CD4-positive, alpha-beta T cell (primary cell): ENCODE results near the gene ADTRP. TPM values are rescaled to one million over a fixed set of nuclear protein-coding genes. Genes with fewer than 3 reads are reported as not detected.

Source experiments
- ATAC-seq: fragments of 200-7000 bp; cut with Tn5 transposase; one replicate; pipeline ENCODE4 v1.10.0; 2022; ENCODE audit warnings: mild to moderate bottlenecking; ENCODE audit not compliant: poor library complexity
- CTCF ChIA-PET: fragments of 350-600 bp; sonication (Branson Sonifier 250); formaldehyde crosslinking; loops from one replicate; lab custom pipeline; 2021; ENCODE audit warnings: antibody characterized with exemption, inconsistent platforms; lab: Charles Lee
- POLR2A ChIA-PET: fragments of 350-600 bp; sonication (Branson Sonifier 250); formaldehyde crosslinking; loops from one replicate; lab custom pipeline; 2021; ENCODE audit warnings: antibody characterized with exemption, inconsistent platforms; lab: Charles Lee
- DNase-seq, 14 experiments: peaks; one replicate each; pipeline ENCODE4 v3.0.0-alpha.2; 2013 to 2020; ENCODE audit warnings: mixed read lengths in 2 of 14
- H3K27ac ChIP-seq, 2 donors: one replicate each; pipeline versions ENCODE4 v1.5.1 to v1.7.0; 2013; ENCODE audit warnings: low read length in 2 of 2, low read depth in 1 of 2, mild to moderate bottlenecking in 1 of 2
- H3K27me3 ChIP-seq, 2 experiments: 1 replicate in 1 of 2; 2 replicates in 1 of 2; pipeline versions ENCODE4 v1.6.1 to v1.7.0; 2013; ENCODE audit warnings: low read length in 2 of 2, control low read depth in 1 of 2, mild to moderate bottlenecking in 1 of 2, moderate library complexity in 1 of 2; ENCODE audit not compliant: insufficient read depth in 2 of 2, control insufficient read depth in 1 of 2
- H3K36me3 ChIP-seq: one replicate; pipeline ENCODE4 v1.6.1; 2013; ENCODE audit warnings: low read length, control low read depth; ENCODE audit not compliant: insufficient read depth
- H3K4me1 ChIP-seq: one replicate; pipeline ENCODE4 v1.6.1; 2013; ENCODE audit warnings: low read length, control low read depth; ENCODE audit not compliant: insufficient read depth
- H3K4me3 ChIP-seq: one replicate; pipeline ENCODE4 v1.5.1; 2013; ENCODE audit warnings: mild to moderate bottlenecking, low read length, moderate library complexity
- H3K9me3 ChIP-seq, 2 experiments: 1 replicate in 1 of 2; 2 replicates in 1 of 2; pipeline versions ENCODE4 v1.6.1 to v1.7.0; 2013; ENCODE audit warnings: low read length in 2 of 2, mild to moderate bottlenecking in 2 of 2, control low read depth in 1 of 2, moderate library complexity in 1 of 2; ENCODE audit not compliant: control insufficient read depth in 1 of 2, insufficient read depth in 1 of 2
- H3K27ac Mint-ChIP-seq: one replicate; pipeline ENCODE4 v1.8.0; 2020; ENCODE audit warnings: mixed read lengths
- H3K27me3 Mint-ChIP-seq: one replicate; pipeline ENCODE4 v1.8.0; 2021; ENCODE audit warnings: mixed read lengths
- H3K36me3 Mint-ChIP-seq: one replicate; pipeline ENCODE4 v1.8.0; 2021; ENCODE audit warnings: low read depth, mixed read lengths
- H3K4me1 Mint-ChIP-seq: one replicate; pipeline ENCODE4 v1.8.0; 2021; ENCODE audit warnings: low read depth, mixed read lengths
- H3K4me3 Mint-ChIP-seq: one replicate; pipeline ENCODE4 v1.8.0; 2020; ENCODE audit warnings: mild to moderate bottlenecking, mixed read lengths
- H3K9me3 Mint-ChIP-seq: one replicate; pipeline ENCODE4 v1.8.0; 2020; ENCODE audit warnings: mixed read lengths
- intact Hi-C, 2 experiments: fragments of 100-400 bp; cut with DNase I in 1 of 2; cut with micrococcal nuclease in 1 of 2; formaldehyde crosslinking; loops; one replicate each; pipeline versions ENCODE4 v1.15.1 to v1.9.0; 2023 to 2025; cut with DNase I, micrococcal nuclease
- total RNA-seq, 174 experiments: library from RNA in 2 of 174; stranded (reverse) in 2 of 174; gene quantifications; one replicate each; pipeline ENCODE4 v1.2.3 and lab custom pipeline; 2021 to 2026
- TF ChIP-seq, protein P1 (sequence below): fragments of 200-600 bp; IDR thresholded peaks from one replicate; pipeline ENCODE4 v1.8.0; 2022; ENCODE audit warnings: antibody characterized with exemption, mild to moderate bottlenecking

ADTRP gene
- total RNA-seq, 2 experiments from 2014 or later: 14.3 to 15.2 TPM

GRCh38 chr6:11752360-11752759 lies 26.2 kb downstream of the ADTRP start:
- H3K4me1 ChIP-seq: no peaks in the 10 kb centered on the region
- Mint-ChIP-seq H3K4me3 (no peak overlapping the region), H3K9me3 (peaks cover 5% of the 10 kb centered on the region), H3K4me1 (peaks cover 10% of the 10 kb centered on the region), H3K36me3 (no peaks in the 10 kb centered on the region), H3K27me3 (no peaks in the 10 kb centered on the region), H3K27ac (no peak overlapping the region)
- no peaks in the 10 kb centered on the region for H3K36me3 ChIP-seq
- ATAC-seq (no peak), DNase-seq (no peak)
- no peak overlapping the region for H3K4me3 ChIP-seq
- intact Hi-C loops: no loop called here
- H3K27me3 ChIP-seq: no peaks in the 10 kb centered on the region
- CTCF ChIA-PET: no interaction called here
- H3K9me3 ChIP-seq: no peaks in the 10 kb centered on the region
- TF ChIP-seq, protein P1, sequence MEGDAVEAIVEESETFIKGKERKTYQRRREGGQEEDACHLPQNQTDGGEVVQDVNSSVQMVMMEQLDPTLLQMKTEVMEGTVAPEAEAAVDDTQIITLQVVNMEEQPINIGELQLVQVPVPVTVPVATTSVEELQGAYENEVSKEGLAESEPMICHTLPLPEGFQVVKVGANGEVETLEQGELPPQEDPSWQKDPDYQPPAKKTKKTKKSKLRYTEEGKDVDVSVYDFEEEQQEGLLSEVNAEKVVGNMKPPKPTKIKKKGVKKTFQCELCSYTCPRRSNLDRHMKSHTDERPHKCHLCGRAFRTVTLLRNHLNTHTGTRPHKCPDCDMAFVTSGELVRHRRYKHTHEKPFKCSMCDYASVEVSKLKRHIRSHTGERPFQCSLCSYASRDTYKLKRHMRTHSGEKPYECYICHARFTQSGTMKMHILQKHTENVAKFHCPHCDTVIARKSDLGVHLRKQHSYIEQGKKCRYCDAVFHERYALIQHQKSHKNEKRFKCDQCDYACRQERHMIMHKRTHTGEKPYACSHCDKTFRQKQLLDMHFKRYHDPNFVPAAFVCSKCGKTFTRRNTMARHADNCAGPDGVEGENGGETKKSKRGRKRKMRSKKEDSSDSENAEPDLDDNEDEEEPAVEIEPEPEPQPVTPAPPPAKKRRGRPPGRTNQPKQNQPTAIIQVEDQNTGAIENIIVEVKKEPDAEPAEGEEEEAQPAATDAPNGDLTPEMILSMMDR: no peak
- POLR2A ChIA-PET: no interaction called here
- no peak overlapping the region for H3K27ac ChIP-seq

DNA sequence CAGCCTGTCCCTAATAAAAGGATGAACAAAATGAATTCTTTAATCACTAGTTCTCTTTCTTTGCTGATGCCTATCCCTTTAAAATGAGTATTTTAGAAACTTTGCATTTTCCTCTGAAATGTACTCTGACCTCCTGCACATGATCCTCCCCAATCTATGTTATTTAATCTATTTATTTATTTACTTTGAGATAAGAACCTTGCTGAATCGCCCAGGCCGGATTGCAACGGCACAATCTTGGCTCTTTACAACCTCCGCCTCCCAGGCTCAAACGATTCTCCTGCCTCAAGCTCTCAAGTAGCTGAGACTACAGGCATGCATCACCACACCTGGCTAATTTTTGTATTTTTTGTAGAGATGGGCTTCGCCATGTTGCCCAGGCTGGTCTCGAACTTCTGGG lies 27.9 kb downstream of the ADTRP start:
- CTCF ChIA-PET: no interaction called here
- no peak overlapping the region for H3K27ac Mint-ChIP-seq

GRCh38 chr6:11748591-11749210 lies 29.9 kb downstream of the ADTRP start:
- intact Hi-C loops: no loop called here
- Mint-ChIP-seq H3K4me3 (no peak overlapping the region), H3K36me3 (no peaks in the 10 kb centered on the region), H3K9me3 (peaks cover 3% of the 10 kb centered on the region), H3K27ac (no peak overlapping the region), H3K27me3 (no peaks in the 10 kb centered on the region), H3K4me1 (peaks cover 5% of the 10 kb centered on the region)
- ATAC-seq (no peak), DNase-seq (no peak)
- Histone ChIP-seq H3K9me3 (peaks cover 0 to 4% of the 10 kb centered on the region in 2 experiments), H3K4me1 (no peaks in the 10 kb centered on the region), H3K36me3 (no peaks in the 10 kb centered on the region), H3K27me3 (no peaks in the 10 kb centered on the region), H3K4me3 (no peak overlapping the region), H3K27ac (no peak overlapping the region)
- TF ChIP-seq, protein P1: no peak
- CTCF ChIA-PET: no interaction called here
- POLR2A ChIA-PET: no interaction called here

More for the DNA sequence above, 27.9 kb downstream of the ADTRP start:
- Histone ChIP-seq H3K9me3 (no peaks in the 10 kb centered on the region), H3K4me1 (no peaks in the 10 kb centered on the region), H3K27ac (no peak overlapping the region), H3K4me3 (no peak overlapping the region), H3K27me3 (no peaks in the 10 kb centered on the region), H3K36me3 (no peaks in the 10 kb centered on the region)
- Mint-ChIP-seq H3K4me1 (no peaks in the 10 kb centered on the region), H3K9me3 (no peaks in the 10 kb centered on the region), H3K4me3 (no peak overlapping the region), H3K36me3 (no peaks in the 10 kb centered on the region), H3K27me3 (no peaks in the 10 kb centered on the region)
- intact Hi-C loops: no loop called here
- ATAC-seq (no peak), DNase-seq (no peak)
- TF ChIP-seq, protein P1: no peak
- POLR2A ChIA-PET: no interaction called here
